ENCODE results near the gene RILPL1.

Gene RILPL1

DNA sequence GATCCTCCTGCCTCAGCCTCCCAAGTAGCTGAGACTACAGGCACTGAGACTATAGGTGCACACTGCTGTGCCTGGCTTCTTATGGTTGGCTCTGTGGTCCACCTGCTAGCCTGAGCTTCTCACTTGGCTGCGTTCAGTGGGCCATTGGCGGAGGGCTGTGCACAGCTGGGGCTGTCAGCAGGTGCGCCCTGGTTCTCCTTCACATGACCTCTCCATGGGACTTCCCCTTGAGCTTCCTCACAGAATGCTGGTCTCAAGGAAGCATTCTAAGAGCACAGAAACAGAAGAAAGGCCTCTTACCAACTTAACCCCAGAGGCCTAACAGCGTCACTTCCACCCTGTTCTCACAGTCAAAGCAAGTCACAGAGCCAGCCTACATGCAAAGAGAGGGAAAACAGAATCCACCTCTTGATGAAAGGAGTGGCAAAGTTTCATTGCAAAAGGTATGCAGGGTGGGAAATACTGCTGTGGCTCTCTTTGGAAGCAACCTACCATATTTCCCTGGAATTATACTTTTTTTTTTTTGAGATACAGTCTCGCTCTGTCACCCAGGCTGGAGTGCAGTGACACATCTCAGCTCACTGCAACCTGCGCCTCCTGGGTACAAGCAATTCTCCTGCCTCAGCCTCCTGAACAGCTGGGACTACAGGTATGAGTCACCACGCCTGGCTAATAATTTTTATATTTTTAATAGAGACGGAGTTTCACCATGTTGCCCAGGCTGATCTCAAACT, 106.3 kb downstream of the RILPL1 start:
- no peak for DNase-seq (ENCODE audit: low read depth)

DNA sequence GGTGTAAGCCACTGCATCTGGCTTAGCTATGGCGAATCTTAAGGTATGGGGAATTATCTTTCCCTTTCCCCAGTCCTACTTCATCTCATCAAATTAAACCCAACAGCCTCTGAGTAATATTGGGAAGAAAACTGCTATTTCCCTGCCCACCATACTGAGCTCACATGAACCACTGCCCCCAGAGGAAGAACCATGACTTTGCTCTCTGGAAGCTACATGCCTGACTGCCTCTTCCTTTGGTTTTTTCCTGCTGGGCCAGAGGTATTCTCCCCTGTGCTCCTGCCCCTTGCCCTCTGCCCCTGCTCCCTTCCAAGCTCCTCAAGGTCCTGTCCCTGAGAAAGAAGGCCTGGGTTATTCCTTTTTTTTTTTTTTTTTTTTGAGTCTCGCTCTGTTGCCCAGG, 112.2 kb downstream of the RILPL1 start:
- no peak for DNase-seq (ENCODE audit: low read depth)

All from activated T-cell treated with anti-CD3 and anti-CD28 coated beads for 48 hours (primary cell).